ENCODE measurements around the gene TCF12.

TCF12 gene

DNA sequence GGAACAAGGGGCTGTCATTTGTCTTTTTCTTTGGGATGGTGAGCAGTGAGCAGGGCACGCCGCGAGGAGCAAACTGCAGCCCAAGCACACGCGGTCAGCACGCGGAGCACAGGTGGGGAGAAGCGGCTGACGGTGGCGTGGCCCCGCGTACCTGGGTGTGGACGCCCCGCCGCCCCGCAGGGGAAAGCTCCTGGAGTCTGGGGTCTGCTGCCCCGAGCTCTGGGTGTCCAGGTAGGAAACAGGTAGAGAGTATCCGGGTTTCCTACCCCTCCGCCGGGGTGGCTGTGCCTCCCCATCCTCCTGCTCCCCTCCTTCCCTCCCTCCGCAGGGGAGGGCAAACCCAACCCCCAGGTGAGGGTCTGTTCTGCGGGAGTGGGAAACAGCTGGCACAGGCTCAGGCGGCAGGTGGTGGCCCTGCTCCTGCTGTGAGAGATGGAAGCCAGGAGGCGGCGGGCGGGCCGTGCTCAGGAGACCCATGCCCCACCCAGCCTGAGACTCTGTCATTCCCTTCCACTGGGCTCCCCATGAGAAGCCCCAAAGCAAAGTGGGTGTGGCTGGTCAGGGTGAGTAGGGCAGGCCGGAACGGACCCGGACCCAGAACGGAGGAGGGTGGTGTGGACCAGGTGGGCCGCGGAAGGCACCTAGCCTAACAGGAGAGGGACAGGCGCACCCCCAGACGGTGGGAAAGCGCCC lies 400.9 kb downstream of the TCF12 start:
- no peak overlapping the region for H3K4me3 ChIP-seq (ENCODE audit: low read depth, low read length)
- no peaks in the 10 kb centered on the region for H3K9me3 ChIP-seq (ENCODE audit: control insufficient read depth, insufficient read depth, low read length)
- H3K36me3 ChIP-seq (ENCODE audit: control insufficient read depth, insufficient read depth, low read length), result no peaks in the 10 kb centered on the region
- H3K9ac ChIP-seq (ENCODE audit: low read depth, low read length), result no peak overlapping the region
- H3K4me1 ChIP-seq (ENCODE audit: control insufficient read depth, insufficient read depth, low read length), result no peaks in the 10 kb centered on the region
- H3K27me3 ChIP-seq (ENCODE audit: control insufficient read depth, insufficient read depth, low read length), result no peaks in the 10 kb centered on the region

DNA sequence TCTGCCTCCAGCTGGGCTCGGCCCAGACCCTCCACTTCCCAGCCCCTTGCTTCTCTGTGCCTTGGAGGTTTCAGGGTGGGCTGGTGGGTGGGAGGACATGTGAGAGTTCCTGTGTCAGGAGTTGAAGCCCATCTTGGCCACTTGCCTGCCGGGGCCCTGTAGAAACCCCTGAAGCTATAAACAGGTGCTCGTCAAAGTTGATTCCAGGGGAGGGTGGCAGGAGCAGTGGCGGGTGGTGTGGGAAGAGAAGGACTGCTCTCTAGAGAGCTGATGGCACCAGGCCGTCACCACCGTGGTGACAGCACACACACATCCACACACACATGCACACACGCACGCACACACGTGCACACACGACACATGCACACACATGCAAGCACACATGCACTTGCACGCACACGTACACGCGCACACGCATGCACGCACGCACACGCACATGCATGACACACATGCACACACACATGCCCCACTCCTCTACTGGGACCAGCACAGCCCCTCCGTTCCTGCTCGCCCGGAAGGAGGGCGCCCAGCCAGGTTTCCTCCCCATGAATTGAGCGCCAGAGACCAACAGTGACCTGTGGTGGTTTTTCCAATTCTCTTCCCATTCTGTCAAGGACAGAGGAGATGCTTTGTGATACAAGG lies 401.6 kb downstream of the TCF12 start:
- H3K4me1 ChIP-seq (ENCODE audit: control insufficient read depth, insufficient read depth, low read length), result no peaks in the 10 kb centered on the region
- no peaks in the 10 kb centered on the region for H3K36me3 ChIP-seq (ENCODE audit: control insufficient read depth, insufficient read depth, low read length)
- no peaks in the 10 kb centered on the region for H3K27me3 ChIP-seq (ENCODE audit: control insufficient read depth, insufficient read depth, low read length)
- no peak overlapping the region for H3K9ac ChIP-seq (ENCODE audit: low read depth, low read length)
- no peak overlapping the region for H3K4me3 ChIP-seq (ENCODE audit: low read depth, low read length)
- no peaks in the 10 kb centered on the region for H3K9me3 ChIP-seq (ENCODE audit: control insufficient read depth, insufficient read depth, low read length)

DNA sequence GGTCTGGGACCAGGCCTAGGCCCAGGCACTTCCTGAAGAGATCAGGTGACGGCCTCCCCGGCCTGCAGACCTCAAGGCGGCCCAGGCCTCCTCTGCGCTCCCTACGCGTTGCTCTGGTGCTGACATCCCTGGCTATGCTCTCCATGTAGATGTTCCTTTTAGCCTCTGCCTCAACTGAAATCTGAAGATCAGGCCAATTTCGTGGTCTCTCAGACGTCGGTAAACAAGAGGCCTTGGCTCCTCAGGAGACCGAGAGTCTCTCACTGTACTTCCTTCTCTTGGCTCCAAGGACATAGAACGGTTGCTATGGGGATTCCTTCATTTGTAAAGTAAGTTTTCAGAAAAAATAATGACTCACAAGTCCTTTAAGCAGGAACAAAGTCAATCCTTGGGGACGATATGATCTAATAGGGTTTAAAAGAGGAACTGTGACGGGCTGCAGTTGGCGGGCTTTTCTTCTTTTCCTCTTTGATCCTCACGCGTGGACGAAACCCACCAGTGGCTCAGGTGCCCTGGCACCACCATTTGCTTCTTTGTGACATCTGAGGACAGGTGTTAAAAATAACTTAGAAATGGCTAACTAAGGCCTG lies 402.3 kb downstream of the TCF12 start:
- Histone ChIP-seq H3K9me3 (ENCODE audit: control insufficient read depth, insufficient read depth, low read length) (no peaks in the 10 kb centered on the region), H3K9ac (ENCODE audit: low read depth, low read length) (no peak overlapping the region)

DNA sequence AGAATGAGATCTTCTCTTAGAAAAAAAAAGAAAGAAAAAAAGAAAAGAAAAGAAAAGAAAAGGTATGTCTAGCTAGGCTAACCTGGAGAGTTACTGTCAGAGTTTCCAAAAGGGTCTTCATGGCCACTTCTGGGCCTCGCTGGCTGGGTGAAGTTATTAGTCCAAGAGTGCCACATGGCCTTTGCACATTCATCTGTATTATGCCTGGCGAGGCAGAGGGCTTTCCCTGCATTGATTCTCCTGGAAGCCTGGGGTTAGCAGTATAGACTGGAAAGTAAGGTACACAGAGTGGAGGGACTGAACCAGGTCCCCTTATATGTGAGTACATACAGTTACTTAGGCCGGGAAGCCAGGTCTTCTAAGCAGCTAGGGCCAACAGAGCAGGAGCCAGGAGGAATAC lies 403.0 kb downstream of the TCF12 start:
- Histone ChIP-seq H3K4me3 (ENCODE audit: low read depth, low read length) (no peak overlapping the region), H3K4me1 (ENCODE audit: control insufficient read depth, insufficient read depth, low read length) (no peaks in the 10 kb centered on the region), H3K27me3 (ENCODE audit: control insufficient read depth, insufficient read depth, low read length) (no peaks in the 10 kb centered on the region)

More for the DNA sequence above, 402.3 kb downstream of the TCF12 start:
- Histone ChIP-seq H3K4me1 (ENCODE audit: control insufficient read depth, insufficient read depth, low read length) (no peaks in the 10 kb centered on the region), H3K27me3 (ENCODE audit: control insufficient read depth, insufficient read depth, low read length) (no peaks in the 10 kb centered on the region), H3K36me3 (ENCODE audit: control insufficient read depth, insufficient read depth, low read length) (no peaks in the 10 kb centered on the region), H3K4me3 (ENCODE audit: low read depth, low read length) (no peak overlapping the region)

DNA sequence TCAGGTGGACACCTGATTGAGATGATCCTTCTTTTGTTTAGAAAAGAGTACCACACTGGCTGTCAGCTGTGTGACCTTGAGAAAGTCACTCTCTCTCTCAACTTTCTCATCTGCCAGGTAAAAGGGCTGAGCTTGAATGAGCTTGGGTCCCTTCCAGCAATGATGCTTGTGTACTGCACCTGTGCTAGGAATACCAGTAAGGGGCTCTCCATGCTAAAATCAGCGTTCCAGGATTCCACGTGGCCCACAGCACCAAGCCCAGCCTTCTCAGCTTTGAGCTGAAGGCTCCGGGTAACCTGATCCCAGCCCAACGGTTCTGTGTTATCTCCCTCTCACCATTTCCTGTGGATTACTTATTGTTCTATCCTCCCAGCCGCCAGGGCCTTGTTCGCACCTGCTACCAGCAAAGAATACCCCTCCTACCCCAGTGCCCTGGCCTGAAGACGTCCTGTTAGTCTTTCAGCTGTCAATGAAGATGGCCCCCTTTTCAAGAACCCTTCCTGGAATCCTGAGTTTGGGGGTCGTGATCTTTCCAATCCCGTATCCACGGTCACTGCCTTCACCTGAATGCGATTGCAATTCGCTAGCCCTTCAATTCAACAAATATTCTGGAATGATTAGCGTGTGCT lies 403.6 kb downstream of the TCF12 start:
- H3K27me3 ChIP-seq (ENCODE audit: control insufficient read depth, insufficient read depth, low read length), result no peaks in the 10 kb centered on the region
- no peaks in the 10 kb centered on the region for H3K9me3 ChIP-seq (ENCODE audit: control insufficient read depth, insufficient read depth, low read length)
- no peak overlapping the region for H3K4me3 ChIP-seq (ENCODE audit: low read depth, low read length)
- H3K4me1 ChIP-seq (ENCODE audit: control insufficient read depth, insufficient read depth, low read length), result no peaks in the 10 kb centered on the region
- no peaks in the 10 kb centered on the region for H3K36me3 ChIP-seq (ENCODE audit: control insufficient read depth, insufficient read depth, low read length)
- H3K9ac ChIP-seq (ENCODE audit: low read depth, low read length), result no peak overlapping the region

More for the DNA sequence above, 403.0 kb downstream of the TCF12 start:
- H3K9ac ChIP-seq (ENCODE audit: low read depth, low read length), result no peak overlapping the region
- H3K36me3 ChIP-seq (ENCODE audit: control insufficient read depth, insufficient read depth, low read length), result no peaks in the 10 kb centered on the region
- H3K9me3 ChIP-seq (ENCODE audit: control insufficient read depth, insufficient read depth, low read length), result no peaks in the 10 kb centered on the region

DNA sequence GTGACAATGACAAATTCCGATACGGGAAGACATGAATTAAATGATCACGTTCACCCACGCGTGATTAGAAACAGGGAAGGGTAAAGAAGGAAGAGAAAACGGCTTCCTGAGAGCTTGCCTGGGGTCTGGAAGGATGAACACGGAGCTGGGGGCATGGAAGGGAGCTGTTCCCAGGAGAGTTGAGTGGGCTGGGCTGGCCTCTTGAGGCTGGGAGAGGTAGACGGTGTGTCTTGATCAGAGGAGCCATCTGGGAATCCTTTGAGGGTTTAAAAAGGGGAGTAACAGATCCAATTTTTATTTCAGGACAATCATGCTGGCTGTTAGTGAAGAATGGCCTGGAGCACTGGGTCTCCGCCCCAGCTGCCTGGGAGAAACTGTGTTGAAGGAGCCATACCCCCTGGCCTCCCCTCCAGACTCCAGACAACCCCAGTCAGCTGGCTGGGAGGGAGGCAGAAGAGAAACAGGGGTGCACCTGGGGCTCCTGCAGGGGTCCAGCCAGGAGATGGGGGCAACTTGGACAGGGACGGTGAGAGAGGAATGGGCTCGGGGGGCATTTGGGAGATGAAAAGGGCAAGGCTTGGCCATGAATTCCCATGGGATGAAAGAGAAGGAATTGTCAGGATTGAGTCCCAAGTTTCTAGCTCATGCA lies 404.3 kb downstream of the TCF12 start:
- Histone ChIP-seq H3K4me3 (ENCODE audit: low read depth, low read length) (no peak overlapping the region), H3K9me3 (ENCODE audit: control insufficient read depth, insufficient read depth, low read length) (no peaks in the 10 kb centered on the region), H3K27me3 (ENCODE audit: control insufficient read depth, insufficient read depth, low read length) (no peaks in the 10 kb centered on the region), H3K36me3 (ENCODE audit: control insufficient read depth, insufficient read depth, low read length) (no peaks in the 10 kb centered on the region), H3K4me1 (ENCODE audit: control insufficient read depth, insufficient read depth, low read length) (no peaks in the 10 kb centered on the region), H3K9ac (ENCODE audit: low read depth, low read length) (no peak overlapping the region)

DNA sequence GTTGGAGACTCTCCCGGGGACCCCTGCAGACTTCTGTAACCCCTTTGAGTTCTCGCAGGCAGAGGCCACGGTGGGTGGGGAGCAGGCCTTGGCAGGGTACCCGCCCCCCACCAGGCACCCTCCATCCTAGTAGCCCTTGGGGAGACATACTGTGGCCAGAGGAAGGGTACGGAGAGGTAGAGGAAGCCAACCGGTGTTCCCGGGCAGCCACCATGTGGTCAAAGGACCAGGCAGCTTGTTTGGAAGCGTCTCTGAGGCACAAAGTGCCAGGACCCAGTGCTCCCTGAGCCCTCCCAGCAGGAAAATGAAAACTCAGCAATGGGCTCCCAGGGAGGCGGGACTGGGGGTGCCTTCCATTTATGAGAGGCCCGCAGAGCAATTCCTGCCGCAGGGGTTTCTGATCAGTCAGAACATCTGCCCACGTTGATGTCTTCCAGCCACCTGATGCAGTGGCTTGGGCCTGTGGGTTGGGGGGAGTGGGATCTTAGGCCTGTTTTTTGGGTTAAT lies 404.9 kb downstream of the TCF12 start:
- no peak overlapping the region for H3K9ac ChIP-seq (ENCODE audit: low read depth, low read length)
- H3K4me3 ChIP-seq (ENCODE audit: low read depth, low read length), result no peak overlapping the region
- H3K9me3 ChIP-seq (ENCODE audit: control insufficient read depth, insufficient read depth, low read length), result no peaks in the 10 kb centered on the region
- no peaks in the 10 kb centered on the region for H3K27me3 ChIP-seq (ENCODE audit: control insufficient read depth, insufficient read depth, low read length)
- no peaks in the 10 kb centered on the region for H3K4me1 ChIP-seq (ENCODE audit: control insufficient read depth, insufficient read depth, low read length)
- no peaks in the 10 kb centered on the region for H3K36me3 ChIP-seq (ENCODE audit: control insufficient read depth, insufficient read depth, low read length)

DNA sequence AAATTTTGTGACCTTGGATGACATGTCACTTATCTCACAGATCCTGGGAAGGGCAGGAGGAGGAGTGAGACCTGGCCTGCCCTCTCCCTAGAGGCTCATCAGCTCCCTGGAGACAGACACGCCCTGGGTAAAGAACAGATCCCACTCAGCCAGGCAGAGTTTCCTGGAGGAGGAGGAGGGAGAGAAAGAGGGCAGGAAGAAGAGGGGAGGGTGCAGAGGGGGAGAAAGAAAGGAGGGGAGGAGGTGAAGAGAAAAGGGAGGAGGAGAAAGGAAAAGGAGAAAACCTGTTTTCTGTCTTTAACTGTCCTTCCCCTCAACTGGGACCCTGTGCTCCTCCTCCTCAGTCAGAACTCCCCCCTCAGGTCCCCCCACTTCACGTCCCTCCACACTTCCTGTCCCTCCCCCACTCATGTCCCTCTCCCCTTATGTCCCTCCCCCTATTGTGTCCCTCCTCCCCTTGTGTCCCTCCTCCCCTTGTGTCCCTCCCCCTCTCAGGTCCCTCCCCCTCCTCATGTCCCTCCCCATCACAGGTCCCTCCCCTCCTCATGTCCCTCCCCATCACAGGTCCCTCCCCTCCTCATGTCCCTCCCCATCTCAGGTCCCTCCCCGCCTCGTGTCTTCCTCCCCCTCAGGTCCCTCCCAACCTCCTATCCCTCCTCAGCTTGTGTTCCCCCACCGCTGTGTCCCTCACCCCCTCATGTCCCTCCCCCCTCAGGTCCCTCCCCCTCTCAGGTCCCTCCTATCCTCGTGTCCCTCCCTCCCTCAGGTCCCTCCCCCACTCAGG lies 405.6 kb downstream of the TCF12 start:
- Histone ChIP-seq H3K4me3 (ENCODE audit: low read depth, low read length) (no peak overlapping the region), H3K4me1 (ENCODE audit: control insufficient read depth, insufficient read depth, low read length) (no peaks in the 10 kb centered on the region), H3K36me3 (ENCODE audit: control insufficient read depth, insufficient read depth, low read length) (no peaks in the 10 kb centered on the region), H3K9me3 (ENCODE audit: control insufficient read depth, insufficient read depth, low read length) (no peaks in the 10 kb centered on the region), H3K9ac (ENCODE audit: low read depth, low read length) (no peak overlapping the region), H3K27me3 (ENCODE audit: control insufficient read depth, insufficient read depth, low read length) (no peaks in the 10 kb centered on the region)

DNA sequence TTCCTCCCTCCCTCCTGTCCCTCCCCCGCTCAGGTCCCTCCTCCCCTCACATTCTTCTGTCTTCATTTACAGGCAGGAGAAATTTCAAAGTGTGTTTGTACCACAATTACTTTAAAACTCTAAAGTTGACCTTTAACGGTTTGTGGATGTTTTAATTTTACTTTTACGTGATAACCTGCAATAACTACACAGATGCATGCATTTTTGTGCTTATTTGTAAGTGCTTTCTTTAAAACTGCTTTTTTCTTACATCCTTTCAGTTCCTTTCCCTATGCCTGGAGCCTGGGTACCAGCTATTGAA lies 406.1 kb downstream of the TCF12 start:
- Histone ChIP-seq H3K27me3 (ENCODE audit: control insufficient read depth, insufficient read depth, low read length) (no peaks in the 10 kb centered on the region), H3K9ac (ENCODE audit: low read depth, low read length) (no peak overlapping the region), H3K4me3 (ENCODE audit: low read depth, low read length) (no peak overlapping the region), H3K4me1 (ENCODE audit: control insufficient read depth, insufficient read depth, low read length) (no peaks in the 10 kb centered on the region), H3K9me3 (ENCODE audit: control insufficient read depth, insufficient read depth, low read length) (no peaks in the 10 kb centered on the region), H3K36me3 (ENCODE audit: control insufficient read depth, insufficient read depth, low read length) (no peaks in the 10 kb centered on the region)

DNA sequence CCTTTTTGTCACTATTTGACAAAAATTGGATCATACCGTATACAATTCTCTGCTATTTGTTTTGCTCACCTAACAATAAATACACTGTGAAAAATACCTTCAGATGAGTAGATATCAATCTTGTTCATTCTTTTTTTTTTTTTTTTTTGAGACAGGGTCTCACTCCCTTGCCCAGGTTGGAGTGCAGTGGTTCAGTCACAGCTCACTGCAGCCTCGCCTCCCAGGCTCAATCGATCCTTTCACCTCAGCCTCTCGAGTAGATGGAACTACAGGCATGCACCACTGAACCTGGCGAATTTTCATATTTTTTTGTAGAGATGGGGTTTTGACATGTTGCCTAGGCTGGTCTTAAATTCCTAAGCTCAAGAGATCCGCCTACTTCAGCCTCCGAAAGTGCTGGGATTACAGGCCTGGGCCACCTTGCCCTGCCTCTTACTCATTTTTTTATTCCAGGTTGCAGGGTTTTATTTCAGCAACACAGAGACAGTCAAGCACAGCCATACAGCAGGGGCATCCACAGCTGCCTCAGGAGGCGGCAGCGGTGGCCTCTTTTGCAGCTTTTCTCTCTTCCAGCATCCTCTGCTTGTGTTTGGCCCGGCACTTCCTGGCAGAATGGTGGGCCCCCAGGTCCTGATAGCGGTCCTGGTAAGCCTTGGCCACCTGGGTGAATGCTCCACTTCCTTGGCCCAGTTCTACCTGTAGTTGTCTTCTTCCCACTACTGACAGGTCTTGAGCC lies 406.7 kb downstream of the TCF12 start:
- Histone ChIP-seq H3K9ac (ENCODE audit: low read depth, low read length) (no peak overlapping the region), H3K27me3 (ENCODE audit: control insufficient read depth, insufficient read depth, low read length) (no peaks in the 10 kb centered on the region), H3K4me1 (ENCODE audit: control insufficient read depth, insufficient read depth, low read length) (no peaks in the 10 kb centered on the region), H3K36me3 (ENCODE audit: control insufficient read depth, insufficient read depth, low read length) (no peaks in the 10 kb centered on the region), H3K9me3 (ENCODE audit: control insufficient read depth, insufficient read depth, low read length) (no peaks in the 10 kb centered on the region), H3K4me3 (ENCODE audit: low read depth, low read length) (no peak overlapping the region)
